Measurements from ENCODE around the gene TBC1D2B.

The TBC1D2B gene

GRCh38 chr15:78050441-78050809, 27.1 kb downstream of the TBC1D2B start:
- no peak overlapping the region for H3K4me3 ChIP-seq (ENCODE audit: low read depth, low read length)
- no peak for TF ChIP-seq CTCF (IDR thresholded peaks at IDR 0.05; ENCODE audit: control insufficient read depth, extremely low read depth, insufficient read depth)
- DNase-seq (ENCODE audit: low read depth), result no peak

GRCh38 chr15:78049691-78050440, 27.6 kb downstream of the TBC1D2B start:
- no peak overlapping the region for H3K4me3 ChIP-seq (ENCODE audit: low read depth, low read length)
- no peak for DNase-seq (ENCODE audit: low read depth)

GRCh38 chr15:78048628-78048920, 28.9 kb downstream of the TBC1D2B start:
- no peak for DNase-seq (ENCODE audit: low read depth)
- no peak overlapping the region for H3K4me3 ChIP-seq (ENCODE audit: low read depth, low read length)
- TF ChIP-seq CTCF (IDR thresholded peaks at IDR 0.05; ENCODE audit: control insufficient read depth, extremely low read depth, insufficient read depth), result no peak

More at GRCh38 chr15:78049691-78050440, 27.6 kb downstream of the TBC1D2B start:
- TF ChIP-seq CTCF (IDR thresholded peaks at IDR 0.05; ENCODE audit: control insufficient read depth, extremely low read depth, insufficient read depth), result no peak

- no peak for TF ChIP-seq CTCF (IDR thresholded peaks at IDR 0.05; ENCODE audit: control insufficient read depth, extremely low read depth, insufficient read depth)
- no peak overlapping the region for H3K4me3 ChIP-seq (ENCODE audit: low read depth, low read length)
- DNase-seq (ENCODE audit: low read depth), result no peak
Observed at GRCh38 chr15:78047761-78048627, 29.5 kb downstream of the TBC1D2B start.

- no peak overlapping the region for H3K4me3 ChIP-seq (ENCODE audit: low read depth, low read length)
- TF ChIP-seq CTCF (IDR thresholded peaks at IDR 0.05; ENCODE audit: control insufficient read depth, extremely low read depth, insufficient read depth), result no peak
- no peak for DNase-seq (ENCODE audit: low read depth)
Observed at GRCh38 chr15:78046796-78047341, 30.6 kb downstream of the TBC1D2B start.

GRCh38 chr15:78045189-78045588, 32.3 kb downstream of the TBC1D2B start:
- H3K4me3 ChIP-seq (ENCODE audit: low read depth, low read length), result no peak overlapping the region
- no peak for DNase-seq (ENCODE audit: low read depth)
- TF ChIP-seq CTCF (IDR thresholded peaks at IDR 0.05; ENCODE audit: control insufficient read depth, extremely low read depth, insufficient read depth), result no peak

Measured in LNCaP clone FGC (cell line).